GM12865 (cell line): ENCODE measurements around the gene FUT6.

Source experiments
- DNase-seq: peaks from one replicate; pipeline ENCODE4 v3.0.0; 2010; ENCODE audit warnings: low read depth
- H3K4me3 ChIP-seq: 2 replicates; pipeline ENCODE4 v1.5.1; 2011; ENCODE audit warnings: mild to moderate bottlenecking, low read depth, low read length, control low read depth
- TF ChIP-seq, protein P1 (sequence below): IDR thresholded peaks from 2 replicates; pipeline ENCODE4 v1.5.1; 2011; ENCODE audit warnings: low read length, control low read depth, low read depth, inconsistent platforms; ENCODE audit not compliant: insufficient read depth; ENCODE audit errors: missing control alignments

FUT6 gene

DNA sequence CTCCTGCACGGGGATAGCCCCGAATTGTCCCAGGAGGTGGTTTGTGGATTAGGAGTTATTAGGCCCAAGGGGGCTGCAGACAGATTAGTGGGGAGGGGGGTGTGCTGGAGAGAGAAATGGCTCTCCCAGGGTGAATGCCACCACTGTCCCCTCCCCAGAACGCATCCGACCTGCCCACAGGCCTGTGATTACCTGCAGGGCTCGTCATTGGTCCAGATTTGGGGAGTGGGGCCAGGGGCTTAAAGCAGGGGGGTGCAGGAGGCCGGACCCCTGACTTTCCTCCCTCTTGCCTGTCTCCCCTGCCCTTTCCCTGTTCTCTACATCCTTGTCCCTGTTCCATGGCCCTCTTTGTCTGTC lies 33.4 kb downstream of the FUT6 start:
- H3K4me3 ChIP-seq, result no peak overlapping the region

DNA sequence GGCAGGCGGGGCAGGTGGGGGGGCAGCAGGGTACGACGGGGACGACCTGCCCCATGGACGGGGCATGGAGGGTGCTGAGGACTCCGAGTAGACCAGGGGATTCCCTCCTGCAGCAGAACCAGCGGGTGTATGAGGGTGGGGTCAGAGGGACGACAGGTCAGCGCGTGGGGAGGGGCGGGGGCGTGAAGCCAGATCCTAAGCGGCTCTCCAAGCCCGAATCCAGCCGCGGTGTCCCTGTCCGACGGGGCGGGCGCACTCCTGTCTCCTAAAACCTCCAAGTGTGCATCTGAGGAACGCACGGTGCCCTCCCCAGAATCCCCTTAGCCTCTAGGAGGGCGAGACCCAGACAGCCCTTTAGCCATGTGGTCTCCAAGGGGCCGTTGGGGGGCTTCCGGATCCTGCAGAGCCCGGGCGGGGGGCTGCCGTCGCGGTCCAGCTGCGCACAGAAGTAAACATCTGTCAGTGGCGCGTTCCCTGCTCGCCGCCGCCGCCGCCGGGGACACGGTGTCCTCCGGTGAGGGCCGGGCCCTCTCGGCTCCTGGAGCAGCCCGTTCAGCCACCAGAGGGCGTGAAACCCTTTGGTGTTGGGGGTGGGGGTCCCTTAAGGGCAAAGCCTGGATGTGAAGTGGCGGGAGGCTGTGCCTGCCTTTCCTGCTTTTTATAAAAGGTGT lies 33.9 kb downstream of the FUT6 start:
- no peak overlapping the region for H3K4me3 ChIP-seq
- DNase-seq, result no peak
- TF ChIP-seq, protein P1, sequence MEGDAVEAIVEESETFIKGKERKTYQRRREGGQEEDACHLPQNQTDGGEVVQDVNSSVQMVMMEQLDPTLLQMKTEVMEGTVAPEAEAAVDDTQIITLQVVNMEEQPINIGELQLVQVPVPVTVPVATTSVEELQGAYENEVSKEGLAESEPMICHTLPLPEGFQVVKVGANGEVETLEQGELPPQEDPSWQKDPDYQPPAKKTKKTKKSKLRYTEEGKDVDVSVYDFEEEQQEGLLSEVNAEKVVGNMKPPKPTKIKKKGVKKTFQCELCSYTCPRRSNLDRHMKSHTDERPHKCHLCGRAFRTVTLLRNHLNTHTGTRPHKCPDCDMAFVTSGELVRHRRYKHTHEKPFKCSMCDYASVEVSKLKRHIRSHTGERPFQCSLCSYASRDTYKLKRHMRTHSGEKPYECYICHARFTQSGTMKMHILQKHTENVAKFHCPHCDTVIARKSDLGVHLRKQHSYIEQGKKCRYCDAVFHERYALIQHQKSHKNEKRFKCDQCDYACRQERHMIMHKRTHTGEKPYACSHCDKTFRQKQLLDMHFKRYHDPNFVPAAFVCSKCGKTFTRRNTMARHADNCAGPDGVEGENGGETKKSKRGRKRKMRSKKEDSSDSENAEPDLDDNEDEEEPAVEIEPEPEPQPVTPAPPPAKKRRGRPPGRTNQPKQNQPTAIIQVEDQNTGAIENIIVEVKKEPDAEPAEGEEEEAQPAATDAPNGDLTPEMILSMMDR, result peak; percentile 49

More for the DNA sequence above, 33.4 kb downstream of the FUT6 start:
- no peak for DNase-seq
- TF ChIP-seq, protein P1, result no peak

DNA sequence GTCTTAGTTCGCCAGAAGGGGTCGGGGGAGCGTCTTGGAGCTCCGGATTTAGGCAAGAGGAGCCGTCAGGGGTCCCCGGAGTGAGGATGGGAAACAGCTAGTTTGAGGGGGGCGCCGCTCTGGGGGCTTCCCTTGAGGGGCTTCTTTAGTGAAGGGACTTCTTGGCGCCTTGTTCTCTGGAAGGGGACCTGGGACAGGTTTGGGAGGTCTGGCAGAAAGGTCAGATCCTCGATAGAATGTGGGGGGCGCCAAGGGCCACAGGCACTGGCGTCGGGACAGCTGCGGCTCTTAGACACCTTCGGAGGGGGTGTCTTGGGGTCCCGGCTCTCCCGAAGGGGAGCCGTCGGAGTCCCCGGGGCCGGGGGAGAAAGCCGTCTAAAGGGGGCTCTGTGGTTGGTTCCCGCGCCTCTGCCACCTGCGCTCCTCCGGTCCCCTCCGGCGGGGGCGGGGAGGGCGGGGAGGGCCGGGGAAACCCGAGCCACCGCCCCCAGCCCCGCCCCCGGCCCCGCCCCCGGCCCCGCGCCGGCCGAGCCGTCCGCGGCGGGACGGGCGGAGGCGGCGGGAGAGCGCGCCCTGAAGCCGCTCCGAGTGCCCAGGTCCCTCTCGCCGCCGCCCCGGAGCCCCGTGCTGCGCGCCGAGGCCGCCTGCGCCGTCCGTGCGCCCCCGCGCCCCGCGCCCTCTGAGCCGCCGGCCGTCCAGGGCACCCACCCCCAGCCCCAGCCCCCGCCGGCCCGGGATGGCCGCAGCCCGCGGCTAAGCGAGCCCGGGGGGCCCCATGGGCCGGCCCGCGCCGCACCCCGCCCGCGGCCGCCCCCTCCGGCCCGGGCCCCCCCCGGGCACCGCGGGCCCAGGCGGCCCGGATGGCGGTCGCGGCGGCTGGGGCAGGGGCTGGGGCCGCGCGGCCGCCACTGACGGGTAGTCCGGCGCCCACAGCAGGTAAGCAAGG lies 34.7 kb downstream of the FUT6 start, which contains the start of gene NRTN:
TSS of gene NRTN (plus strand) at position 552 of the 946 bp plus-strand sequence. CDS start 19,099 bp downstream, outside the sequence.
- peak within 1 kb of the TSS; percentile 15 for H3K4me3 ChIP-seq
- TF ChIP-seq, protein P1, result no peak
- DNase-seq, result no peak

DNA sequence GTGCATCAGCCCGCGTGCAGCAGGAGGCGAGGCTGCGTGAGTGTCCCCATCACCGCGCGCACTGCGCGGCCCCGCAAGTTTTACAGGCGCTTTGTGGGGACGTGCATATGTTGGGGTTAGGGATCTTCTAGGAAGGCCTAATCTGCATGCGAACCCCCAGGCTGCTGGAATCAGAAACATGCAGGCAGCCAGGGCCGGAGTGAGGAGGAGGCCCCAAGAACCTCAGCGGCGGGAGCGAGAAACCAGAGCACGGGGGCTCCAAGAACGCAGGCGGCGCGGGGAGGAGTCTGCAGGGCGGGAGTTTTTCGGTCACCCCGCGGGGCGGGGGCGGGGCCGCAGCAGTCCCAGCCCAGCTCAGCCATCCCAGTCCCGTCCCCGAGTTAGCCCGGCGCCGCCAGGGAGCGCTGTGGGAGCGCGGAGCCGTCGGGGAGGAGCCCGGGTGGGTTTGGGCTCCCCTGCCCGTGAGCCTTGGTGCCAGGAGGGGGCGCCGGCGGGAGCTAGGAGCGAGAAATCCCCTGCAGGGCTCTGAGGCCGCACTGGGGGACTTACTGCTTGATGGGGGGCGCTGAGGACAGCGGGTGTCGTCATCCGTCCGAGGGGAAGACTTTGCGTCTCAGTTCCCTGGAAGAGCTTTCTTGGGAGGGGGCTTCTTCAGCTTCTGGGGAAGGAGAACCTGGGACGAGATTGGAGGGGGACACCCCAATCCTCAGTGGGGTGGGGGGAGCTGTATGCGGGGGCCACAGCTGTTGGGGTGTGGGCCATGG lies 35.6 kb downstream of the FUT6 start:
- TF ChIP-seq, protein P1, result peak; percentile 96
- DNase-seq, result peak; percentile 92
- H3K4me3 ChIP-seq, result peak overlapping the region; percentile 50

DNA sequence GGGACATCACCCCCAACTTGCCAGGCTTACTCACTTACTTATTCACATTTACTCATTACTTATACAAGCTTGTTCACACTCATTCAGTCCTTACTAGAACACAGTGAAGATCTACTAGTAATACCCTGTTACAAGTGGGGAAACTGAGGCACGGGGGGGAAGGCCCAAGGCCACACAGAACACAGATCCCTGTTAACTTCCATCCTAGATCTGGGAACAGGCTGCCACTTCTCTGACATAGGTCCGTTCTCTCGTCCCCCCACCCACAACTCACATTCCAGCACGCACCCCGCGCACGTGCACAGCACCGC lies 36.1 kb downstream of the FUT6 start:
- TF ChIP-seq, protein P1, result no peak
- H3K4me3 ChIP-seq, result peak overlapping the region; percentile 50
- DNase-seq, result no peak

DNA sequence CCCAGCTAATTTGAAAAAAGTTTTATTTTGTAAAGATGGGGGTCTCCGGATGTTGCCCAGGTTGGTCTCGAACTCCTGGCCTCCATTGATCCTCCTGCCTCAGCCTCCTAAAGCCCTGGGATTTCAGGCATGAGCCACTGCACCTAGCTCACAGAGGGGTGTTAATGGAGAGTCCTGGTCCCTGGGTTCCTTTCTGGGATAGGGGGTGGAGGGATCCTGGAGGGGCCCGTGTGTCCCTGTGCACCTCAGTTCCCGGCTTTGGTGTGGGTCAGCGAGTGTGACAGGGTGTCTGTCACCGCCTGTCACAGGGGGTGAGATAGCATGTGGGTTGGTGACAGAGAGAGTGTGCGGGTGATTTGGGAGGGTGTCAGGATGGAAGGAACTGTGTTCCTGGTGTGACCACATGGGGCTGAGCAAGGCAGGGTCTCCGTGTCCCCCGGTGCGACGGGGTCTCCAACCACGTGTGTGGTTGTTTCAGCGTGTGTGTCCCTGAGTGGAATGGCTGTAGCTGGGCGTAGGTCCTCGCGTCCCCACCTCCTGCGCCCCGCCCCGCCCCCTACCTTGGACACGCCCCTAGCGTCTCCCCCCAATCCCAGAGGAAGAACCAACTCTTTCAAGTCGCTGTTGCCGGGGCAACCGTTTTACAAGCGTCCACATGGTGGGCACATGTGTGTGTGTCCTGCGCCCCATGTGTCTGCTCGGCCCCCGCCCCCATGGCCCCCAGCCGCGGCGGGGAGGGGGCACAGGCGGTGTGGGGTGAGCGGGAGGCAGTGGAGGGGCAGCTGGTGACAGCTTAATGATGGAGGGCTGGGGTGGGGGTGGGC lies 37.5 kb downstream of the FUT6 start:
- no peak for DNase-seq
- no peak overlapping the region for H3K4me3 ChIP-seq
- TF ChIP-seq, protein P1, result no peak
